SK-N-SH treated with all-trans-retinoic acid at 6 μM for 48 hours (cell line): ENCODE results near the gene BOD1.

ENCODE experiments used
- ATAC-seq: fragments of 200-7000 bp; cut with Tn5 transposase; 3 replicates; pipeline ENCODE4 v1.9.1; 2020; ENCODE audit warnings: mild to moderate bottlenecking, moderate library complexity
- ARNTL ChIP-seq: fragments of 450-650 bp; formaldehyde crosslinking; IDR thresholded peaks from 2 replicates; pipeline ENCODE4 v1.5.0; 2020; ENCODE audit warnings: low read depth, mild to moderate bottlenecking, moderate library complexity, borderline replicate concordance
- BACH2 ChIP-seq: fragments of 250-450 bp; sonication (Bioruptor Pico); IDR thresholded peaks from 2 replicates; pipeline ENCODE4 v1.9.0; 2021; ENCODE audit warnings: mild to moderate bottlenecking, borderline replicate concordance
- CSDC2 ChIP-seq: fragments of 250-450 bp; sonication (Bioruptor Pico); IDR thresholded peaks from 2 replicates; pipeline ENCODE4 v1.5.0; 2020; ENCODE audit warnings: mild to moderate bottlenecking, moderate library complexity
- ESRRG ChIP-seq: fragments of 250-450 bp; sonication (Bioruptor Pico); IDR thresholded peaks from 2 replicates; pipeline ENCODE4 v1.6.1; 2021; ENCODE audit warnings: mild to moderate bottlenecking
- GLIS3 ChIP-seq: fragments of 250-450 bp; sonication (Bioruptor Pico); IDR thresholded peaks from 2 replicates; pipeline ENCODE4 v1.5.0; 2020; ENCODE audit warnings: mild to moderate bottlenecking, moderate library complexity
- ISL1 ChIP-seq: fragments of 250-450 bp; sonication (Bioruptor Pico); IDR thresholded peaks from 2 replicates; pipeline ENCODE4 v2.1.2; 2022; ENCODE audit warnings: mild to moderate bottlenecking, moderate library complexity
- OSR1 ChIP-seq: fragments of 250-450 bp; sonication (Bioruptor Pico); IDR thresholded peaks from 2 replicates; pipeline ENCODE4 v1.8.0; 2022; ENCODE audit warnings: moderate library complexity, mild to moderate bottlenecking, inconsistent platforms
- PPARA ChIP-seq: fragments of 250-450 bp; sonication (Bioruptor Pico); IDR thresholded peaks from 2 replicates; pipeline ENCODE4 v1.5.0; 2020; ENCODE audit warnings: mild to moderate bottlenecking, borderline replicate concordance
- RARB ChIP-seq: fragments of 250-450 bp; sonication (Bioruptor Pico); IDR thresholded peaks from 2 replicates; pipeline ENCODE4 v1.8.0; 2021; ENCODE audit warnings: mild to moderate bottlenecking, moderate library complexity
- SNAI2 ChIP-seq: fragments of 250-450 bp; sonication (Bioruptor Pico); IDR thresholded peaks from 2 replicates; pipeline ENCODE4 v1.5.0; 2020; ENCODE audit warnings: mild to moderate bottlenecking, moderate library complexity
- TCF4 ChIP-seq: fragments of 250-450 bp; sonication (Bioruptor Pico); IDR thresholded peaks from 2 replicates; pipeline ENCODE4 v1.8.0; 2021; ENCODE audit warnings: mild to moderate bottlenecking, moderate library complexity, borderline replicate concordance
- ZFP3 ChIP-seq: fragments of 250-450 bp; sonication (Bioruptor Pico); IDR thresholded peaks from 2 replicates; pipeline ENCODE4 v1.5.0; 2020; ENCODE audit warnings: mild to moderate bottlenecking, moderate library complexity
- ZNF565 ChIP-seq: fragments of 450-650 bp; formaldehyde crosslinking; conservative IDR thresholded peaks from 2 replicates; pipeline ENCODE4 v1.5.0; 2020; ENCODE audit warnings: low read depth, mild to moderate bottlenecking, moderate library complexity
- ZNF70 ChIP-seq: fragments of 450-650 bp; formaldehyde crosslinking; IDR thresholded peaks from 2 replicates; pipeline ENCODE4 v1.5.0; 2020; ENCODE audit warnings: mild to moderate bottlenecking, moderate library complexity
- TF ChIP-seq, protein P1 (sequence below): fragments of 250-450 bp; sonication (Bioruptor Pico); IDR thresholded peaks from 2 replicates; pipeline ENCODE4 v1.8.0; 2020; ENCODE audit warnings: mild to moderate bottlenecking, moderate library complexity, borderline replicate concordance
- TF ChIP-seq, protein P2 (sequence below): fragments of 250-450 bp; sonication (Bioruptor Pico); IDR thresholded peaks from 2 replicates; pipeline ENCODE4 v1.8.0; 2021; ENCODE audit warnings: low read depth, mild to moderate bottlenecking, moderate library complexity, borderline replicate concordance
- TF ChIP-seq, protein P3 (sequence below): fragments of 250-450 bp; sonication (Bioruptor Pico); IDR thresholded peaks from 2 replicates; pipeline ENCODE4 v1.5.1; 2021; ENCODE audit warnings: mild to moderate bottlenecking, moderate library complexity
- TF ChIP-seq, protein P4 (sequence below): fragments of 250-450 bp; sonication (Bioruptor Pico); IDR thresholded peaks from 2 replicates; pipeline ENCODE4 v1.5.1; 2020; ENCODE audit warnings: low read depth, mild to moderate bottlenecking, moderate library complexity

BOD1 gene

DNA sequence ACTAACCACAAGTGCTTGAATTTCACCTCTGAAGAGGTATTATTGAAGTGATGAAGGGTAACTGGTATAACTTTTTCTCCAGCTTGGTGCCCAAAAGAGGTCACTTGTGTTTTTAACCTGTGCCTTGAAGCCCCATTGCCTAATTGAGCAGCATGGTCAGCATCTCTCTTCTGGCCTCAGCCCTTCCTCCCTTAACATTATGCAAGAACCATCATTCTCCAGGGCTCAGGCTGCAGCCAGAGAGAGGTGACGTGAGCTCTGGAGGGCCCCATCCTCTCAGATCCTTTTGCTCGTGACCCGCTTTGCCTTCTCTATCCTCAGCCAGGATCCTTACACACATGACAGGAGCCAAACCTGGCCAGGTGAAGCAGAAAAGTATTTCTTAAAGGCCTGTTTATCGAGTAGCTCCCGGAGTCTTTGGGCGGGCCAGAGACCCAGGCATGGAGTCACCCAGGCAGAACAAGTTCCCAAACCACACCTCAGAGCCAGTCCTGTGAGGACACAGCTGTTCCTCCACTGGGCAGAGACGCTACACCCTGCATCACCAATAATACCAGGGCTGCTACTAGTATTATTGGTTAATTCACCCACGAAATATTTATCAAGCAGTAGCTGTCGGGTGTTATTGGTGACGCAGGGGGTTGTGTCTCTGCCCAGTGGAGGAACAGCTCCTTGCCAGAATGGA is 29.6 kb upstream of the BOD1 start:
- ATAC-seq: no peak
- TF ChIP-seq, protein P1, sequence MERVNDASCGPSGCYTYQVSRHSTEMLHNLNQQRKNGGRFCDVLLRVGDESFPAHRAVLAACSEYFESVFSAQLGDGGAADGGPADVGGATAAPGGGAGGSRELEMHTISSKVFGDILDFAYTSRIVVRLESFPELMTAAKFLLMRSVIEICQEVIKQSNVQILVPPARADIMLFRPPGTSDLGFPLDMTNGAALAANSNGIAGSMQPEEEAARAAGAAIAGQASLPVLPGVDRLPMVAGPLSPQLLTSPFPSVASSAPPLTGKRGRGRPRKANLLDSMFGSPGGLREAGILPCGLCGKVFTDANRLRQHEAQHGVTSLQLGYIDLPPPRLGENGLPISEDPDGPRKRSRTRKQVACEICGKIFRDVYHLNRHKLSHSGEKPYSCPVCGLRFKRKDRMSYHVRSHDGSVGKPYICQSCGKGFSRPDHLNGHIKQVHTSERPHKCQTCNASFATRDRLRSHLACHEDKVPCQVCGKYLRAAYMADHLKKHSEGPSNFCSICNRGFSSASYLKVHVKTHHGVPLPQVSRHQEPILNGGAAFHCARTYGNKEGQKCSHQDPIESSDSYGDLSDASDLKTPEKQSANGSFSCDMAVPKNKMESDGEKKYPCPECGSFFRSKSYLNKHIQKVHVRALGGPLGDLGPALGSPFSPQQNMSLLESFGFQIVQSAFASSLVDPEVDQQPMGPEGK (CRISPR knock-in tag): no peak
- TF ChIP-seq ZFP3 (CRISPR knock-in tag) (no peak), SNAI2 (CRISPR knock-in tag) (no peak), TCF4 (no peak), ESRRG (no peak), ZNF565 (CRISPR knock-in tag) (no peak), CSDC2 (CRISPR knock-in tag) (no peak), ZNF70 (CRISPR knock-in tag) (no peak), OSR1 (no peak), ARNTL (CRISPR knock-in tag) (no peak), PPARA (no peak)
- TF ChIP-seq, protein P2, sequence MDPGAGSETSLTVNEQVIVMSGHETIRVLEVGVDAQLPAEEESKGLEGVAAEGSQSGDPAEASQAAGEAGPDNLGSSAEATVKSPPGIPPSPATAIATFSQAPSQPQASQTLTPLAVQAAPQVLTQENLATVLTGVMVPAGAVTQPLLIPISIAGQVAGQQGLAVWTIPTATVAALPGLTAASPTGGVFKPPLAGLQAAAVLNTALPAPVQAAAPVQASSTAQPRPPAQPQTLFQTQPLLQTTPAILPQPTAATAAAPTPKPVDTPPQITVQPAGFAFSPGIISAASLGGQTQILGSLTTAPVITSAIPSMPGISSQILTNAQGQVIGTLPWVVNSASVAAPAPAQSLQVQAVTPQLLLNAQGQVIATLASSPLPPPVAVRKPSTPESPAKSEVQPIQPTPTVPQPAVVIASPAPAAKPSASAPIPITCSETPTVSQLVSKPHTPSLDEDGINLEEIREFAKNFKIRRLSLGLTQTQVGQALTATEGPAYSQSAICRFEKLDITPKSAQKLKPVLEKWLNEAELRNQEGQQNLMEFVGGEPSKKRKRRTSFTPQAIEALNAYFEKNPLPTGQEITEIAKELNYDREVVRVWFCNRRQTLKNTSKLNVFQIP (CRISPR knock-in tag): no peak

DNA sequence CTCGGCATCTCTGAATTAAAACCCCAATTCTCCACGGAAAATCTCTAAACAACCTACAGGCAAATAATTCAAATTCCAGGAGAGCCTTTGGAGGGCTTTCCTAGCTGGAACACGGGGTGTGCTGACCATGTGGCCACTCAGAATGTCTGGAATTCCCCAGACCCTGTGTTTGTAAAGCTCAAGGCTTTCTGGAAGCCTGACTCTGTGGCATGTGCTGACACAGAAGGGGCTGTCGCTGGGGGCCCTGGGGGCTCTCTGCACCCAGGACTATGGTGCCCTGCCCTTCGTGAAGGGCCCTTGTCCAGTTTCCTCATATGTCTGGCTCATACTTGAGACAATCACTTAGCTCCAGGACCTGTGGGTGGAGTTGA is 29.0 kb upstream of the BOD1 start:
- no peak for ATAC-seq
- TF ChIP-seq SNAI2 (CRISPR knock-in tag) (no peak), ISL1 (CRISPR knock-in tag) (peak; percentile 16; the same call in 1 of the 2 replicates)
- TF ChIP-seq, protein P1 (CRISPR knock-in tag): 0 out of 2 replicates have a peak, but pooled peaks have one; percentile 26

DNA sequence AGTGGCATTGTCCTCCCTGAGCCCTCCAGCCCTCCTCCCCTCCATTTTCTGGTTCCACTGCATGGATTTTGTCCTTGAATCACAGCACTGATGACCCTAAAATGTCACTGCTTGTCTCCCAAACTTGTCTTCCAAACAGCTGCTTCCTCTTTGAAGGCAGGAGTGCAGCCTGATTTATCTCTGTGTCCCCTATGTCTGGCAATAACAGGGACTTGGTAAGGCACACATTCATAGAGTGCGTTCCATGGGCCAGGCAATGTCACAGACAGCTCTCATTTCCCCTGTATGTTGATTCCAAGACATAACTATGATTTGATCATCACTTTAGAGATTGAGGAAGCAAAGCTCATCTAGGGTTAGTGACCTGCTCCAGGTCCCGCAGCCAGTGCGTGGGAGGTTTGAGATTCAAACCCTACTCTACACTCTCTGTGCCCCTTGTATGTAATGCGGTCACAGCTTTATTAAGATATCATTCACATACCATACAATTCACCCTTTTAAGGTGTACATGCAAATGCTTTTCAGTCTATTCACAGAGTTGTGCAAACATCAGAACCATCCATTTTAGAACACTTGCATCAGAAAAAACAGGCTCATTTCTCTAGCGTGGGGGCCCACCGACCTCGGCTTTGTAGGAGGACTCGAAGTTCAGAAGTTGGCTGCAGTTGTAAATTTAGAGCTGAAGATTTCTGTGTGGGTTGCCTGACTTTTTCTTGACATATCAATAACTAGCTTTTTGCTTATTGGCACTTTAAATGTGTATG is 28.4 kb upstream of the BOD1 start:
- TF ChIP-seq GLIS3: no peak
- TF ChIP-seq RARB (CRISPR knock-in tag): no peak
- TF ChIP-seq ESRRG: no peak
- TF ChIP-seq ZNF70 (CRISPR knock-in tag): no peak
- no peak for TF ChIP-seq BACH2 (CRISPR knock-in tag)
- no peak for TF ChIP-seq SNAI2 (CRISPR knock-in tag)
- TF ChIP-seq, protein P3, sequence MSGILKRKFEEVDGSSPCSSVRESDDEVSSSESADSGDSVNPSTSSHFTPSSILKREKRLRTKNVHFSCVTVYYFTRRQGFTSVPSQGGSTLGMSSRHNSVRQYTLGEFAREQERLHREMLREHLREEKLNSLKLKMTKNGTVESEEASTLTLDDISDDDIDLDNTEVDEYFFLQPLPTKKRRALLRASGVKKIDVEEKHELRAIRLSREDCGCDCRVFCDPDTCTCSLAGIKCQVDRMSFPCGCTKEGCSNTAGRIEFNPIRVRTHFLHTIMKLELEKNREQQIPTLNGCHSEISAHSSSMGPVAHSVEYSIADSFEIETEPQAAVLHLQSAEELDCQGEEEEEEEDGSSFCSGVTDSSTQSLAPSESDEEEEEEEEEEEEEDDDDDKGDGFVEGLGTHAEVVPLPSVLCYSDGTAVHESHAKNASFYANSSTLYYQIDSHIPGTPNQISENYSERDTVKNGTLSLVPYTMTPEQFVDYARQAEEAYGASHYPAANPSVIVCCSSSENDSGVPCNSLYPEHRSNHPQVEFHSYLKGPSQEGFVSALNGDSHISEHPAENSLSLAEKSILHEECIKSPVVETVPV (CRISPR knock-in tag): no peak
- TF ChIP-seq, protein P1 (CRISPR knock-in tag): no peak
- TF ChIP-seq, protein P4, sequence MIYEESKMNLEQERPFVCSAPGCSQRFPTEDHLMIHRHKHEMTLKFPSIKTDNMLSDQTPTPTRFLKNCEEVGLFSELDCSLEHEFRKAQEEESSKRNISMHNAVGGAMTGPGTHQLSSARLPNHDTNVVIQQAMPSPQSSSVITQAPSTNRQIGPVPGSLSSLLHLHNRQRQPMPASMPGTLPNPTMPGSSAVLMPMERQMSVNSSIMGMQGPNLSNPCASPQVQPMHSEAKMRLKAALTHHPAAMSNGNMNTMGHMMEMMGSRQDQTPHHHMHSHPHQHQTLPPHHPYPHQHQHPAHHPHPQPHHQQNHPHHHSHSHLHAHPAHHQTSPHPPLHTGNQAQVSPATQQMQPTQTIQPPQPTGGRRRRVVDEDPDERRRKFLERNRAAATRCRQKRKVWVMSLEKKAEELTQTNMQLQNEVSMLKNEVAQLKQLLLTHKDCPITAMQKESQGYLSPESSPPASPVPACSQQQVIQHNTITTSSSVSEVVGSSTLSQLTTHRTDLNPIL (CRISPR knock-in tag): no peak
- no peak for TF ChIP-seq PPARA
- no peak for ATAC-seq
